Measurements from ENCODE around the gene HLA-DQA1. TPM values are rescaled to one million over a fixed set of nuclear protein-coding genes. Genes with fewer than 3 reads are reported as not detected.

HLA-DQA1 gene
- total and polyA plus RNA-seq, 10 of the 15 experiments (the other 5 are each of a cell fraction or from before 2014, with no cell fraction given): 289 to 1,769 (median 460) TPM

DNA sequence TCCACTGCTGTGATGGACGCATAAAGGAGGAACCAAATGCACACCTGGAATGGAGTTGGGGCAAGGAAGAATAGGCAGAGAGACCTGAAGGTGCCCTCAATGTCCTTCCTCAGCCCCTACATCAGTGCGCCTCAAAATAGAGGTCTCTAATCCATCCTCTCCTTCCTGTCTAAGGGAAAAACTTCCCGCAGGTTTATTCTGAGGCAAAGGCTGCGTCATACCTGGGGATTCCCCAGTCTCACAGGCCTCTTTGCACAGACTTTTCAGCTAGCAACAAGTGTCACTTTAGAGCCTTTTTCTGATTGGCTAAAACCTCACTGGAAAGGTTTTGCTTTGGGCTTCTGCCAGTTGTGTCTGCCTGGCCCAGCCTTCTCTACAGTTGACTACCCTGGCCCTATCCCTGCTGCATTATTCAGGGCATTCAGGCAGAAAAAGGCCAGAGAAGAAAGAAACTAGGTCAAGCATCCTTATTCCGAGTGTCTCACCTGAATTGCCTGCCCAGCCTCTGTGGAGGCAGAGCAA, 31.1 kb downstream of the HLA-DQA1 start (continued):
- TF ChIP-seq, protein P1, sequence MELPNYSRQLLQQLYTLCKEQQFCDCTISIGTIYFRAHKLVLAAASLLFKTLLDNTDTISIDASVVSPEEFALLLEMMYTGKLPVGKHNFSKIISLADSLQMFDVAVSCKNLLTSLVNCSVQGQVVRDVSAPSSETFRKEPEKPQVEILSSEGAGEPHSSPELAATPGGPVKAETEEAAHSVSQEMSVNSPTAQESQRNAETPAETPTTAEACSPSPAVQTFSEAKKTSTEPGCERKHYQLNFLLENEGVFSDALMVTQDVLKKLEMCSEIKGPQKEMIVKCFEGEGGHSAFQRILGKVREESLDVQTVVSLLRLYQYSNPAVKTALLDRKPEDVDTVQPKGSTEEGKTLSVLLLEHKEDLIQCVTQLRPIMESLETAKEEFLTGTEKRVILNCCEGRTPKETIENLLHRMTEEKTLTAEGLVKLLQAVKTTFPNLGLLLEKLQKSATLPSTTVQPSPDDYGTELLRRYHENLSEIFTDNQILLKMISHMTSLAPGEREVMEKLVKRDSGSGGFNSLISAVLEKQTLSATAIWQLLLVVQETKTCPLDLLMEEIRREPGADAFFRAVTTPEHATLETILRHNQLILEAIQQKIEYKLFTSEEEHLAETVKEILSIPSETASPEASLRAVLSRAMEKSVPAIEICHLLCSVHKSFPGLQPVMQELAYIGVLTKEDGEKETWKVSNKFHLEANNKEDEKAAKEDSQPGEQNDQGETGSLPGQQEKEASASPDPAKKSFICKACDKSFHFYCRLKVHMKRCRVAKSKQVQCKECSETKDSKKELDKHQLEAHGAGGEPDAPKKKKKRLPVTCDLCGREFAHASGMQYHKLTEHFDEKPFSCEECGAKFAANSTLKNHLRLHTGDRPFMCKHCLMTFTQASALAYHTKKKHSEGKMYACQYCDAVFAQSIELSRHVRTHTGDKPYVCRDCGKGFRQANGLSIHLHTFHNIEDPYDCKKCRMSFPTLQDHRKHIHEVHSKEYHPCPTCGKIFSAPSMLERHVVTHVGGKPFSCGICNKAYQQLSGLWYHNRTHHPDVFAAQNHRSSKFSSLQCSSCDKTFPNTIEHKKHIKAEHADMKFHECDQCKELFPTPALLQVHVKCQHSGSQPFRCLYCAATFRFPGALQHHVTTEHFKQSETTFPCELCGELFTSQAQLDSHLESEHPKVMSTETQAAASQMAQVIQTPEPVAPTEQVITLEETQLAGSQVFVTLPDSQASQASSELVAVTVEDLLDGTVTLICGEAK (IDR thresholded peaks at IDR 0.05; ENCODE audit: borderline replicate concordance): no peak
- TF ChIP-seq, protein P2, sequence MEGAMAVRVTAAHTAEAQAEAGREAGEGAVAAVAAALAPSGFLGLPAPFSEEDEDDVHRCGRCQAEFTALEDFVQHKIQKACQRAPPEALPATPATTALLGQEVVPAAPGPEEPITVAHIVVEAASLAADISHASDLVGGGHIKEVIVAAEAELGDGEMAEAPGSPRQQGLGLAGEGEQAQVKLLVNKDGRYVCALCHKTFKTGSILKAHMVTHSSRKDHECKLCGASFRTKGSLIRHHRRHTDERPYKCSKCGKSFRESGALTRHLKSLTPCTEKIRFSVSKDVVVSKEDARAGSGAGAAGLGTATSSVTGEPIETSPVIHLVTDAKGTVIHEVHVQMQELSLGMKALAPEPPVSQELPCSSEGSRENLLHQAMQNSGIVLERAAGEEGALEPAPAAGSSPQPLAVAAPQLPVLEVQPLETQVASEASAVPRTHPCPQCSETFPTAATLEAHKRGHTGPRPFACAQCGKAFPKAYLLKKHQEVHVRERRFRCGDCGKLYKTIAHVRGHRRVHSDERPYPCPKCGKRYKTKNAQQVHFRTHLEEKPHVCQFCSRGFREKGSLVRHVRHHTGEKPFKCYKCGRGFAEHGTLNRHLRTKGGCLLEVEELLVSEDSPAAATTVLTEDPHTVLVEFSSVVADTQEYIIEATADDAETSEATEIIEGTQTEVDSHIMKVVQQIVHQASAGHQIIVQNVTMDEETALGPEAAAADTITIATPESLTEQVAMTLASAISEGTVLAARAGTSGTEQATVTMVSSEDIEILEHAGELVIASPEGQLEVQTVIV (IDR thresholded peaks at IDR 0.05; ENCODE audit: borderline replicate concordance, partially characterized antibody): no peak
- peak; percentile 66 to 70 for TF ChIP-seq EP300 (IDR thresholded peaks at IDR 0.05; ENCODE audit: borderline replicate concordance in 1 of 2, control insufficient read depth in 1 of 2, low read depth in 2 of 2, low read length in 2 of 2)
- TF ChIP-seq ZZZ3 (IDR thresholded peaks at IDR 0.05; ENCODE audit: control insufficient read depth, insufficient read length, low read depth): no peak
- TF ChIP-seq CHD1 (IDR thresholded peaks at IDR 0.05; ENCODE audit: low read depth, low read length): no peak
- TF ChIP-seq CHD2 (IDR thresholded peaks at IDR 0.05; ENCODE audit: borderline replicate concordance, low read depth, low read length): 0 out of 2 replicates have a peak, but pooled peaks have one; percentile 23
- no peak; the same call in 1 of the 2 replicates for TF ChIP-seq BACH1 (IDR thresholded peaks at IDR 0.05; ENCODE audit: borderline replicate concordance)
- no peak for TF ChIP-seq MYC (IDR thresholded peaks at IDR 0.05; ENCODE audit: insufficient read depth, insufficient read length, insufficient replicate concordance, low read length, severe bottlenecking)
- TF ChIP-seq NR2F1 (conservative IDR thresholded peaks at IDR 0.05): 0 out of 2 replicates have a peak, but pooled peaks have one; percentile 3
- TF ChIP-seq, protein P3, sequence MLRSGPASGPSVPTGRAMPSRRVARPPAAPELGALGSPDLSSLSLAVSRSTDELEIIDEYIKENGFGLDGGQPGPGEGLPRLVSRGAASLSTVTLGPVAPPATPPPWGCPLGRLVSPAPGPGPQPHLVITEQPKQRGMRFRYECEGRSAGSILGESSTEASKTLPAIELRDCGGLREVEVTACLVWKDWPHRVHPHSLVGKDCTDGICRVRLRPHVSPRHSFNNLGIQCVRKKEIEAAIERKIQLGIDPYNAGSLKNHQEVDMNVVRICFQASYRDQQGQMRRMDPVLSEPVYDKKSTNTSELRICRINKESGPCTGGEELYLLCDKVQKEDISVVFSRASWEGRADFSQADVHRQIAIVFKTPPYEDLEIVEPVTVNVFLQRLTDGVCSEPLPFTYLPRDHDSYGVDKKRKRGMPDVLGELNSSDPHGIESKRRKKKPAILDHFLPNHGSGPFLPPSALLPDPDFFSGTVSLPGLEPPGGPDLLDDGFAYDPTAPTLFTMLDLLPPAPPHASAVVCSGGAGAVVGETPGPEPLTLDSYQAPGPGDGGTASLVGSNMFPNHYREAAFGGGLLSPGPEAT (IDR thresholded peaks at IDR 0.05; ENCODE audit: low read depth): peak; percentile 91
- no peak for TF ChIP-seq KDM1A (IDR thresholded peaks at IDR 0.05; ENCODE audit: borderline replicate concordance)
- TF ChIP-seq BRCA1 (IDR thresholded peaks at IDR 0.05; ENCODE audit: low read depth, low read length): no peak
- TF ChIP-seq TBL1XR1 (IDR thresholded peaks at IDR 0.05; ENCODE audit: low read depth, low read length): no peak
- no peak; the same call in 1 of the 2 replicates for TF ChIP-seq CBFB (IDR thresholded peaks at IDR 0.05; ENCODE audit: low read depth)
- TF ChIP-seq CREB1 (IDR thresholded peaks at IDR 0.05; ENCODE audit: low read depth): peak; percentile 99
- 0 out of 2 replicates have a peak, but pooled peaks have one; percentile 39 for TF ChIP-seq MEF2A (IDR thresholded peaks at IDR 0.05; ENCODE audit: insufficient read depth, low read depth, low read length)
- TF ChIP-seq ESRRA (IDR thresholded peaks at IDR 0.05; ENCODE audit: low read length): no peak
- TF ChIP-seq, protein P4, sequence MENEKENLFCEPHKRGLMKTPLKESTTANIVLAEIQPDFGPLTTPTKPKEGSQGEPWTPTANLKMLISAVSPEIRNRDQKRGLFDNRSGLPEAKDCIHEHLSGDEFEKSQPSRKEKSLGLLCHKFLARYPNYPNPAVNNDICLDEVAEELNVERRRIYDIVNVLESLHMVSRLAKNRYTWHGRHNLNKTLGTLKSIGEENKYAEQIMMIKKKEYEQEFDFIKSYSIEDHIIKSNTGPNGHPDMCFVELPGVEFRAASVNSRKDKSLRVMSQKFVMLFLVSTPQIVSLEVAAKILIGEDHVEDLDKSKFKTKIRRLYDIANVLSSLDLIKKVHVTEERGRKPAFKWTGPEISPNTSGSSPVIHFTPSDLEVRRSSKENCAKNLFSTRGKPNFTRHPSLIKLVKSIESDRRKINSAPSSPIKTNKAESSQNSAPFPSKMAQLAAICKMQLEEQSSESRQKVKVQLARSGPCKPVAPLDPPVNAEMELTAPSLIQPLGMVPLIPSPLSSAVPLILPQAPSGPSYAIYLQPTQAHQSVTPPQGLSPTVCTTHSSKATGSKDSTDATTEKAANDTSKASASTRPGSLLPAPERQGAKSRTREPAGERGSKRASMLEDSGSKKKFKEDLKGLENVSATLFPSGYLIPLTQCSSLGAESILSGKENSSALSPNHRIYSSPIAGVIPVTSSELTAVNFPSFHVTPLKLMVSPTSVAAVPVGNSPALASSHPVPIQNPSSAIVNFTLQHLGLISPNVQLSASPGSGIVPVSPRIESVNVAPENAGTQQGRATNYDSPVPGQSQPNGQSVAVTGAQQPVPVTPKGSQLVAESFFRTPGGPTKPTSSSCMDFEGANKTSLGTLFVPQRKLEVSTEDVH (IDR thresholded peaks at IDR 0.05; ENCODE audit: low read depth, partially characterized antibody): no peak
- TF ChIP-seq HDAC6 (IDR thresholded peaks at IDR 0.05; ENCODE audit: unreplicated experiment): no peak
